ENCODE results near the gene CWC15.

GRCh38 chr11:94961255-94961654, 12.1 kb downstream of the CWC15 start:
- TF ChIP-seq, protein P1, sequence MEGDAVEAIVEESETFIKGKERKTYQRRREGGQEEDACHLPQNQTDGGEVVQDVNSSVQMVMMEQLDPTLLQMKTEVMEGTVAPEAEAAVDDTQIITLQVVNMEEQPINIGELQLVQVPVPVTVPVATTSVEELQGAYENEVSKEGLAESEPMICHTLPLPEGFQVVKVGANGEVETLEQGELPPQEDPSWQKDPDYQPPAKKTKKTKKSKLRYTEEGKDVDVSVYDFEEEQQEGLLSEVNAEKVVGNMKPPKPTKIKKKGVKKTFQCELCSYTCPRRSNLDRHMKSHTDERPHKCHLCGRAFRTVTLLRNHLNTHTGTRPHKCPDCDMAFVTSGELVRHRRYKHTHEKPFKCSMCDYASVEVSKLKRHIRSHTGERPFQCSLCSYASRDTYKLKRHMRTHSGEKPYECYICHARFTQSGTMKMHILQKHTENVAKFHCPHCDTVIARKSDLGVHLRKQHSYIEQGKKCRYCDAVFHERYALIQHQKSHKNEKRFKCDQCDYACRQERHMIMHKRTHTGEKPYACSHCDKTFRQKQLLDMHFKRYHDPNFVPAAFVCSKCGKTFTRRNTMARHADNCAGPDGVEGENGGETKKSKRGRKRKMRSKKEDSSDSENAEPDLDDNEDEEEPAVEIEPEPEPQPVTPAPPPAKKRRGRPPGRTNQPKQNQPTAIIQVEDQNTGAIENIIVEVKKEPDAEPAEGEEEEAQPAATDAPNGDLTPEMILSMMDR (IDR thresholded peaks at IDR 0.05; ENCODE audit: low read depth, low read length, missing input control), result no peak
- no peak for TF ChIP-seq JUND (IDR thresholded peaks at IDR 0.05)
- TF ChIP-seq RXRA (IDR thresholded peaks at IDR 0.05), result no peak
- TF ChIP-seq FOXA1 (IDR thresholded peaks at IDR 0.05), result no peak
- TF ChIP-seq SP1 (IDR thresholded peaks at IDR 0.05), result no peak
- no peak for TF ChIP-seq GABPA (IDR thresholded peaks at IDR 0.05 in 1 of 2, conservative IDR thresholded peaks at IDR 0.05 in 1 of 2)
- TF ChIP-seq, protein P2, sequence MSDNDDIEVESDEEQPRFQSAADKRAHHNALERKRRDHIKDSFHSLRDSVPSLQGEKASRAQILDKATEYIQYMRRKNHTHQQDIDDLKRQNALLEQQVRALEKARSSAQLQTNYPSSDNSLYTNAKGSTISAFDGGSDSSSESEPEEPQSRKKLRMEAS (IDR thresholded peaks at IDR 0.05), result no peak
- TF ChIP-seq YY1 (IDR thresholded peaks at IDR 0.05), result no peak
- TF ChIP-seq EGR1 (IDR thresholded peaks at IDR 0.05; ENCODE audit: low read depth in 2 of 2), result no peak

All from liver (tissue), 3 donors.